GM21526 (cell line): ENCODE measurements around the gene CAMK2N2.

Experiments
- ATAC-seq: cut with Tn5 transposase; IDR thresholded peaks from one replicate; pipeline ENCODE4 v1.9.1; 2021; ENCODE audit warnings: moderate library complexity; ENCODE audit not compliant: unreplicated experiment, low FRiP score

The CAMK2N2 gene

GRCh38 chr3:184241447-184242296 lies 19.7 kb downstream of the CAMK2N2 start:
- ATAC-seq: no peak

GRCh38 chr3:184241141-184241446 lies 20.3 kb downstream of the CAMK2N2 start:
- ATAC-seq: no peak

- no peak for ATAC-seq
These were observed 20.8 kb downstream of the CAMK2N2 start for GRCh38 chr3:184240384-184241140.

- no peak for ATAC-seq
These were observed 21.6 kb downstream of the CAMK2N2 start for GRCh38 chr3:184239708-184240107.

GRCh38 chr3:184239221-184239620 lies 22.1 kb downstream of the CAMK2N2 start:
- ATAC-seq: no peak

GRCh38 chr3:184238246-184238818 lies 23.0 kb downstream of the CAMK2N2 start:
- no peak for ATAC-seq

GRCh38 chr3:184237807-184238206 lies 23.5 kb downstream of the CAMK2N2 start:
- no peak for ATAC-seq

GRCh38 chr3:184237211-184237610 lies 24.1 kb downstream of the CAMK2N2 start:
- ATAC-seq: no peak

- no peak for ATAC-seq
These were observed 24.7 kb downstream of the CAMK2N2 start for GRCh38 chr3:184236636-184237035.

GRCh38 chr3:184236033-184236410 lies 25.3 kb downstream of the CAMK2N2 start:
- no peak for ATAC-seq

- no peak for ATAC-seq
These were observed 25.8 kb downstream of the CAMK2N2 start for GRCh38 chr3:184235381-184236032.

- ATAC-seq: no peak
These were observed 26.5 kb downstream of the CAMK2N2 start for GRCh38 chr3:184234671-184235380.

GRCh38 chr3:184234224-184234623 lies 27.1 kb downstream of the CAMK2N2 start:
- ATAC-seq: no peak

GRCh38 chr3:184233127-184233843 lies 28.1 kb downstream of the CAMK2N2 start:
- no peak for ATAC-seq

- ATAC-seq: no peak
These were observed 29.7 kb downstream of the CAMK2N2 start for GRCh38 chr3:184231671-184232070.

- no peak for ATAC-seq
These were observed 30.5 kb downstream of the CAMK2N2 start for GRCh38 chr3:184230603-184231528.

GRCh38 chr3:184230081-184230602 lies 31.2 kb downstream of the CAMK2N2 start:
- no peak for ATAC-seq

- ATAC-seq: peak; percentile 78
These were observed 31.8 kb downstream of the CAMK2N2 start, which contains the start of gene VWA5B2 for GRCh38 chr3:184229394-184230080. TSS of gene VWA5B2 (plus strand) at chr3:184229585. CDS start at chr3:184230529, 944 bp downstream.
